HepG2 (cell line): ENCODE data around the gene RFX2. TPM values are rescaled to one million over a fixed set of nuclear protein-coding genes. Genes with fewer than 3 reads are reported as not detected.

Experiments
- ARID5B ChIP-seq: IDR thresholded peaks from 2 replicates; pipeline ENCODE4 v1.4.0; 2020; ENCODE audit warnings: mild to moderate bottlenecking, missing genetic modification reagents
- BRD4 ChIP-seq: sonication (generic); formaldehyde crosslinking; IDR thresholded peaks from 2 replicates; pipeline ENCODE4 v1.4.0; 2020; ENCODE audit warnings: missing genetic modification reagents
- CREB3 ChIP-seq: sonication (generic); formaldehyde crosslinking; IDR thresholded peaks from 2 replicates; pipeline ENCODE4 v1.5.0; 2020; ENCODE audit warnings: missing genetic modification reagents
- DNMT3B ChIP-seq: conservative IDR thresholded peaks from 2 replicates; pipeline ENCODE4 v1.6.1; 2016; ENCODE audit warnings: missing biosample characterization, control low read depth
- E2F2 ChIP-seq: sonication (generic); formaldehyde crosslinking; IDR thresholded peaks from 2 replicates; pipeline ENCODE4 v1.4.0; 2020; ENCODE audit warnings: missing genetic modification reagents, borderline replicate concordance
- FOXA1 ChIP-seq, 2 experiments: fragments of 450-650 bp in 1 of 2; sonication (generic) in 1 of 2; formaldehyde crosslinking in 1 of 2; IDR thresholded peaks; 2 replicates each; pipeline versions ENCODE4 v1.4.0 to v1.6.1; 2016 to 2020; ENCODE audit warnings: missing genetic modification reagents in 1 of 2
- HINFP ChIP-seq: sonication (generic); formaldehyde crosslinking; IDR thresholded peaks from 2 replicates; pipeline ENCODE4 v1.4.0; 2020; ENCODE audit warnings: low read depth, mild to moderate bottlenecking, missing genetic modification reagents
- NFYB ChIP-seq: sonication (generic); formaldehyde crosslinking; IDR thresholded peaks from 2 replicates; pipeline ENCODE4 v1.4.0; 2020; ENCODE audit warnings: missing genetic modification reagents
- NR2F6 ChIP-seq, 2 experiments: IDR thresholded peaks; 2 replicates each; pipeline ENCODE4 v1.6.1; 2016; ENCODE audit warnings: antibody characterized with exemption in 1 of 2, mild to moderate bottlenecking in 1 of 2
- SRSF9 ChIP-seq: fragments of 200-400 bp; formaldehyde crosslinking; IDR thresholded peaks from 2 replicates; pipeline ENCODE4 v1.6.1; 2018; ENCODE audit warnings: borderline replicate concordance, mild to moderate bottlenecking, low read depth, low read length; ENCODE audit not compliant: insufficient read depth, poor library complexity, severe bottlenecking
- YY1 ChIP-seq: IDR thresholded peaks from 2 replicates; pipeline ENCODE4 v1.6.1; 2011; ENCODE audit warnings: low read length, low read depth, moderate library complexity, mild to moderate bottlenecking; ENCODE audit not compliant: insufficient read depth, insufficient replicate concordance
- ZBTB33 ChIP-seq: sonication (generic); formaldehyde crosslinking; IDR thresholded peaks from 2 replicates; pipeline ENCODE4 v1.4.0; 2020; ENCODE audit warnings: missing genetic modification reagents
- ZNF101 ChIP-seq: sonication (generic); formaldehyde crosslinking; IDR thresholded peaks from 2 replicates; pipeline ENCODE4 v1.4.0; 2020; ENCODE audit warnings: mild to moderate bottlenecking, low read depth, missing genetic modification reagents, borderline replicate concordance
- ZNF12 ChIP-seq: sonication (generic); formaldehyde crosslinking; IDR thresholded peaks from 2 replicates; pipeline ENCODE4 v1.5.0; 2020; ENCODE audit warnings: missing genetic modification reagents
- ZNF644 ChIP-seq: IDR thresholded peaks from 2 replicates; pipeline ENCODE4 v1.6.1; 2016; ENCODE audit warnings: low read depth
- ZNF691 ChIP-seq: sonication (generic); formaldehyde crosslinking; IDR thresholded peaks from 2 replicates; pipeline ENCODE4 v1.4.0; 2020; ENCODE audit warnings: missing genetic modification reagents, low read depth, mild to moderate bottlenecking, borderline replicate concordance
- polyA plus RNA-seq, 8 experiments: library from polyadenylated mRNA; depleted of rRNA in 3 of 8; stranded (reverse) in 7 of 8; unstranded in 1 of 8; fragments of >200 nt; fragmentation: Illumina TruSeq in 4 of 8; extraction: Trizol in 4 of 8; gene quantifications; 2 replicates each; pipeline versions ENCODE4 v1.2.1 to v1.2.3, GENCODE V29; 2011 to 2016; ENCODE audit warnings: low read depth in 4 of 8, missing spikeins in 1 of 8, mixed read lengths in 1 of 8; ENCODE audit not compliant: insufficient read depth in 1 of 8
- total RNA-seq, 5 experiments: library from RNA; depleted of rRNA; stranded (reverse); fragments of >200 nt; fragmentation: Illumina TruSeq; extraction: Trizol; gene quantifications; 2 replicates each; pipeline ENCODE4 v1.2.3, GENCODE V29; 2016; ENCODE audit warnings: low read depth in 1 of 5

Gene RFX2
- total and polyA plus RNA-seq, 2 of the 13 experiments (the other 11 are each of a cell fraction or from before 2014, with no cell fraction given) = 2.8 to 3.3 TPM

- TF ChIP-seq HINFP (CRISPR knock-in tag) (peak; percentile 66), ZNF691 (CRISPR knock-in tag) (peak; percentile 60; the same call in 1 of the 2 replicates), DNMT3B (CRISPR knock-in tag) (no peak; the same call in 1 of the 2 replicates), ZNF12 (CRISPR knock-in tag) (no peak), ZBTB33 (CRISPR knock-in tag) (peak; percentile 89), FOXA1 (IDR thresholded peaks at IDR 0.05) (no peak), FOXA1 (CRISPR knock-in tag; IDR thresholded peaks at IDR 0.05) (peak; percentile 87), ARID5B (peak; percentile 89), ZNF644 (peak; percentile 53; the same call in 1 of the 2 replicates), YY1 (no peak), CREB3 (CRISPR knock-in tag) (0 out of 2 replicates have a peak, but pooled peaks have one; percentile 29), NFYB (CRISPR knock-in tag) (peak; percentile 50; the same call in 1 of the 2 replicates), E2F2 (no peak), BRD4 (CRISPR knock-in tag) (0 out of 2 replicates have a peak, but pooled peaks have one; percentile 80), NR2F6 (IDR thresholded peaks at IDR 0.05) (peak; percentile 74), NR2F6 (CRISPR knock-in tag; IDR thresholded peaks at IDR 0.05) (peak; percentile 85), ZNF101 (CRISPR knock-in tag) (no peak), SRSF9 (no peak)
Measured at GRCh38 chr19:5961969-5962945, 148.0 kb downstream of the RFX2 start (continued).
